Fibroblast of the aortic adventitia (primary cell): Measurements from ENCODE around the gene RAPGEF4. TPM values are rescaled to one million over a fixed set of nuclear protein-coding genes. Genes with fewer than 3 reads are reported as not detected.
A peak's percentile ranks its signal among the peaks of the same experiment; 100 is the strongest.

Source experiments
- DNase-seq: peaks from one replicate; pipeline ENCODE4 v3.0.0-alpha.2; 2010; ENCODE audit warnings: low read depth
- H3K4me3 ChIP-seq: 2 replicates; pipeline ENCODE4 v1.5.1; 2011; ENCODE audit warnings: low read depth, mild to moderate bottlenecking, control low read depth, low read length, moderate library complexity
- CTCF ChIP-seq: IDR thresholded peaks from 2 replicates; pipeline ENCODE4 v1.5.1; 2011; ENCODE audit warnings: mild to moderate bottlenecking, low read length, control low read depth, inconsistent platforms; ENCODE audit not compliant: insufficient read depth
- total RNA-seq: library from RNA; depleted of rRNA; stranded (reverse); fragments of >200 nt; gene quantifications from 2 replicates; pipeline ENCODE4 v1.2.3, GENCODE V29; 2012; ENCODE audit warnings: low replicate concordance

The RAPGEF4 gene
- total RNA-seq, 1 donor, result 1.3 TPM

- no peak overlapping the region for H3K4me3 ChIP-seq
- DNase-seq, result no peak
- no peak for TF ChIP-seq CTCF
Observed at GRCh38 chr2:172870396-172870795, 134.8 kb downstream of the RAPGEF4 start.

- no peak overlapping the region for H3K4me3 ChIP-seq
- DNase-seq, result no peak
- no peak for TF ChIP-seq CTCF
Observed at GRCh38 chr2:172877826-172878225, 142.2 kb downstream of the RAPGEF4 start.

GRCh38 chr2:172878260-172878659 is 142.6 kb downstream of the RAPGEF4 start:
- no peak for TF ChIP-seq CTCF
- no peak overlapping the region for H3K4me3 ChIP-seq
- DNase-seq, result peak; percentile 31

GRCh38 chr2:172884336-172884735 is 148.7 kb downstream of the RAPGEF4 start:
- no peak for TF ChIP-seq CTCF
- DNase-seq, result peak; percentile 11

GRCh38 chr2:172885996-172886395 is 150.4 kb downstream of the RAPGEF4 start:
- TF ChIP-seq CTCF, result no peak
- no peak for DNase-seq
- H3K4me3 ChIP-seq, result no peak overlapping the region

More at GRCh38 chr2:172884336-172884735, 148.7 kb downstream of the RAPGEF4 start:
- no peak overlapping the region for H3K4me3 ChIP-seq

GRCh38 chr2:172887280-172887679 is 151.6 kb downstream of the RAPGEF4 start:
- H3K4me3 ChIP-seq, result no peak overlapping the region
- TF ChIP-seq CTCF, result no peak
- no peak for DNase-seq

GRCh38 chr2:172888714-172889669 is 153.3 kb downstream of the RAPGEF4 start:
- H3K4me3 ChIP-seq, result no peak overlapping the region
- no peak for TF ChIP-seq CTCF
- no peak for DNase-seq
